Esophagus squamous epithelium (tissue), 4 donors: ENCODE measurements around the gene PLIN5.

ENCODE experiments used
- CTCF ChIP-seq, 6 experiments: fragments of 450-650 bp in 4 of 6; fragments of 200-600 bp in 2 of 6; sonication (generic) in 2 of 6; IDR thresholded peaks; one replicate each; pipeline ENCODE4 v1.5.1; 2016 to 2019; ENCODE audit warnings: antibody characterized with exemption in 6 of 6, mild to moderate bottlenecking in 4 of 6, moderate library complexity in 4 of 6
- POLR2A ChIP-seq, 4 donors: fragments of 450-650 bp; IDR thresholded peaks; one replicate each; pipeline ENCODE4 v1.6.1; 2017; ENCODE audit warnings: antibody characterized with exemption in 4 of 4, mild to moderate bottlenecking in 4 of 4, moderate library complexity in 3 of 4

DNA sequence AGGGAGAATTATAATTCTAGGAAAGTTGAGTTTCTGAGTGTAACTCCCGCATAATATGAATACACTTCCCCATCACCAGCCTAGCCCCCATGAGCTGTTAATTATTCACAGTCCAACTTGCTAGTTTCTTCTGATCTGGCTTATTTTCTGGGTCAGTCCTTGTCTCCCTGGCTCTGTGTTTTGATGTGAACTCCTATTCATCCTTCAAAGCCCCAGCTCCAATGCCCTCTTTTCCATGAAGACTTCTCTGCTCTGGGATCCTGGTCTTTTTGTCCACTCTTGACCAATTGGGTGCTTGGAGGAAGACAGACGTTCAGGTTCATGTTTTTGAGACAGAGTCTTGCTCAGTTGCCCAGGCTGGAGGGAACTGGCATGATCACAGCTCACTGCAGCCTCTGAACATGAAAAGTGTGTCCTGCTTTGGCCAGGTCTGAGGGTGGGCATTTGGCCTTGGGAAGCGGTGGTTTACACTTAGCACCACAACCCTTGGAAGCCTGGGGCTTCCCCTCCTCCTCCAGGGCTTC, 4.2 kb upstream of the PLIN5 start:
- no peak for TF ChIP-seq CTCF (IDR thresholded peaks at IDR 0.05)
- TF ChIP-seq POLR2A (IDR thresholded peaks at IDR 0.05) = no peak
